NOMO-1 treated with dmso at 0.1 percent for 144 hours (cell line): ENCODE results near the gene BCL2L2.
"Not testable (repeated sequence)": the region's sequence is repeated elsewhere in the genome, so short reads cannot be mapped to it uniquely, and the experiment has no call there.

Experiments
- DNase-seq: peaks from one replicate; lab custom pipeline; 2025; ENCODE audit not compliant: unreplicated experiment; lab: John Stamatoyannopoulos, UW

Gene BCL2L2

GRCh38 chr14:23324455-23324846 is 17.8 kb downstream of the BCL2L2 start:
- no peak for DNase-seq

GRCh38 chr14:23324993-23325392 is 18.4 kb downstream of the BCL2L2 start:
- DNase-seq = no peak

GRCh38 chr14:23325746-23326145 is 19.1 kb downstream of the BCL2L2 start:
- DNase-seq = not testable (repeated sequence)

GRCh38 chr14:23326491-23327332 is 20.1 kb downstream of the BCL2L2 start:
- no peak for DNase-seq

- peak; percentile 68 for DNase-seq
These were observed 21.5 kb downstream of the BCL2L2 start for GRCh38 chr14:23327947-23328744.

- DNase-seq = no peak
These were observed 29.0 kb downstream of the BCL2L2 start for GRCh38 chr14:23335623-23336022.

- DNase-seq = no peak
These were observed 33.1 kb downstream of the BCL2L2 start for GRCh38 chr14:23339506-23340268.

GRCh38 chr14:23344481-23344880 is 37.8 kb downstream of the BCL2L2 start:
- no peak for DNase-seq

GRCh38 chr14:23345987-23346692 is 39.5 kb downstream of the BCL2L2 start:
- no peak for DNase-seq

- DNase-seq = no peak
These were observed 40.2 kb downstream of the BCL2L2 start for GRCh38 chr14:23346693-23347405.

- DNase-seq = no peak
These were observed 41.0 kb downstream of the BCL2L2 start for GRCh38 chr14:23347406-23348296.

GRCh38 chr14:23348297-23348655 is 41.6 kb downstream of the BCL2L2 start:
- DNase-seq = no peak

GRCh38 chr14:23349156-23349845 is 42.7 kb downstream of the BCL2L2 start:
- DNase-seq = no peak

- no peak for DNase-seq
These were observed 45.3 kb downstream of the BCL2L2 start for GRCh38 chr14:23351681-23352505.

GRCh38 chr14:23352506-23353432 is 46.1 kb downstream of the BCL2L2 start, which contains the start of gene SLC22A17:
TSS of gene SLC22A17 (minus strand) at chr14:23352887.
- DNase-seq = no peak

GRCh38 chr14:23353433-23353780 is 46.8 kb downstream of the BCL2L2 start:
- no peak for DNase-seq

- DNase-seq = no peak
These were observed 48.4 kb downstream of the BCL2L2 start for GRCh38 chr14:23354990-23355389.
